ENCODE data around the gene ZIC1.

DNA sequence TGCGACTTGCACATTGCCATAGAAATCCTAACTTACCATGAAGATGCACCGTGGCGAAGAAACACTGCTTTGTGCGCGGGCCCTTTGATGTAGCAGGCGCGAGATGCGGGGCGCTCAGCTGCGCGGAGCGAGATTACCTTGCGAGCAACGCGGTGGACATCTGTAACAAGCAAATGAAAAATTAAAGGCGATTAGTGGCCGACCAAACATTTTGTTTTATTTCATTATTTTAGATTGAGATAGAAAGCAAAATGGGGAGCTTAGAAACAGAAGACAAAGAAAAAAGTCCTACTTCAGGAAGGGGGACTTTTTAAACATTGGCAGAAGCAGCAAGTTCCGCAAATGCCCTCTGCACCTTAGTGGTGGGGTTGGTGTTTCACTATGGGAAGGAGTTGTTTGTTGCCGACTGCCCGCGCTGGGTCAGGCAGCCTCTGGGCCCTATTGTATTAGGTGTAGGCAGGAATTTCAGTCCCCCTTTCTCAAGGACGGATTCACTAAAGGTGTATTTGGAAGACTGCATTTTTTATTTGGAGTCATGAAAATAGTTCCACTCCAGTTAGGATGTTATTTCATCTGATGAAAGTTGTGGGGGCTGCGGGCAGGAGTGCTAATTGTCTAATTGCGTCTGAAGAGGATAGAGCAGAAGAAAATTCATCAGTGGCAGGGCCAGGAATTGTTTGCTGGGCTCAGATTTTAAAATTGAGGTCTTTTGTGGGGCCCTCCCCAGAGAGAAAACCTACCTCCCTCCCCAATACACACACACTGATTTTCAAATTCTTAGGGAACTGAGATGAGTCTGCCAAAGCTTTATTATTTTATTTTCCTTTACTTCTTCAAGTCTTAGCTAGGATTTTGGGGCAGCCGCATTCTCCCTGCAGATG lies 20.2 kb upstream of the ZIC1 start:
- TF ChIP-seq POLR2A (conservative IDR thresholded peaks at IDR 0.05) (no peak), ZNF707 (CRISPR knock-in tag; conservative IDR thresholded peaks at IDR 0.05) (no peak), CBFB (CRISPR knock-in tag; IDR thresholded peaks at IDR 0.05) (no peak), NR4A1 (CRISPR knock-in tag; IDR thresholded peaks at IDR 0.05) (no peak), NR4A1 (tag; IDR thresholded peaks at IDR 0.05) (no peak)
